Measurements from ENCODE around the gene STK11IP.
A peak's percentile ranks its signal among the peaks of the same experiment; 100 is the strongest.

STK11IP gene

GRCh38 chr2:219628235-219628985 is 30.8 kb downstream of the STK11IP start:
- no peak overlapping the region for H4K5ac ChIP-seq (ENCODE audit: low read length)
- H3K23ac ChIP-seq (ENCODE audit: low read length), result peak overlapping the region; percentile 57
- no peak overlapping the region for H2BK120ac ChIP-seq (ENCODE audit: low read depth, low read length)
- peak overlapping the region; percentile 1 for H3K4ac ChIP-seq (ENCODE audit: low read depth, low read length)
- H4K8ac ChIP-seq (ENCODE audit: low read depth, low read length), result no peak overlapping the region
- no peak overlapping the region for H3K27ac ChIP-seq (ENCODE audit: low read depth, low read length)
- H2AK5ac ChIP-seq (ENCODE audit: low read length), result no peak overlapping the region
- no peak for DNase-seq
- H3K27me3 ChIP-seq (ENCODE audit: insufficient read depth, low read length, poor library complexity), result no peaks in the 10 kb centered on the region
- no peaks in the 10 kb centered on the region for H3K79me2 ChIP-seq (ENCODE audit: control insufficient read depth, insufficient read depth, low read length)
- H3K18ac ChIP-seq (ENCODE audit: low read length), result peak overlapping the region; percentile 54
- H3K9ac ChIP-seq (ENCODE audit: low read length), result peak overlapping the region; percentile 74
- peak overlapping the region; percentile 47 for H3K4me2 ChIP-seq (ENCODE audit: low read length)
- no peak overlapping the region for H3K4me3 ChIP-seq (ENCODE audit: low read length)
- H3K4me1 ChIP-seq (ENCODE audit: control insufficient read depth, low read depth, low read length), result no peaks in the 10 kb centered on the region
- no peaks in the 10 kb centered on the region for H3K36me3 ChIP-seq (ENCODE audit: control insufficient read depth, insufficient read depth, low read length)
- H2BK5ac ChIP-seq (ENCODE audit: low read length), result no peak overlapping the region
- WGBS (ENCODE audit: extremely low coverage, insufficient coverage, low lambda C conversion rate), result no CpG with 5 or more reads among the region's 26 CpGs
- H2BK15ac ChIP-seq (replicated peaks; ENCODE audit: low read depth), result no peak overlapping the region
- H3K56ac ChIP-seq (ENCODE audit: low read length), result peak overlapping the region; percentile 85
- H3K79me1 ChIP-seq (ENCODE audit: low read length), result no peaks in the 10 kb centered on the region

GRCh38 chr2:219628986-219629901 is 31.6 kb downstream of the STK11IP start:
- H2BK5ac ChIP-seq (ENCODE audit: low read length), result no peak overlapping the region
- no peaks in the 10 kb centered on the region for H3K27me3 ChIP-seq (ENCODE audit: insufficient read depth, low read length, poor library complexity)
- H3K79me1 ChIP-seq (ENCODE audit: low read length), result no peaks in the 10 kb centered on the region
- H4K5ac ChIP-seq (ENCODE audit: low read length), result no peak overlapping the region
- no peak overlapping the region for H4K8ac ChIP-seq (ENCODE audit: low read depth, low read length)
- WGBS (ENCODE audit: extremely low coverage, insufficient coverage, low lambda C conversion rate), result no CpG with 5 or more reads among the region's 16 CpGs
- H2BK15ac ChIP-seq (replicated peaks; ENCODE audit: low read depth), result no peak overlapping the region
- H2BK120ac ChIP-seq (ENCODE audit: low read depth, low read length), result no peak overlapping the region
- no peak overlapping the region for H3K4me3 ChIP-seq (ENCODE audit: low read length)
- H3K27ac ChIP-seq (ENCODE audit: low read depth, low read length), result no peak overlapping the region
- no peak overlapping the region for H2AK5ac ChIP-seq (ENCODE audit: low read length)
- no peaks in the 10 kb centered on the region for H3K36me3 ChIP-seq (ENCODE audit: control insufficient read depth, insufficient read depth, low read length)
- H3K56ac ChIP-seq (ENCODE audit: low read length), result peak overlapping the region; percentile 1
- H3K4me1 ChIP-seq (ENCODE audit: control insufficient read depth, low read depth, low read length), result no peaks in the 10 kb centered on the region
- no peak overlapping the region for H3K18ac ChIP-seq (ENCODE audit: low read length)
- H3K4ac ChIP-seq (ENCODE audit: low read depth, low read length), result no peak overlapping the region
- H3K79me2 ChIP-seq (ENCODE audit: control insufficient read depth, insufficient read depth, low read length), result no peaks in the 10 kb centered on the region
- H3K4me2 ChIP-seq (ENCODE audit: low read length), result no peak overlapping the region
- no peak for DNase-seq
- H3K9ac ChIP-seq (ENCODE audit: low read length), result no peak overlapping the region
- no peak overlapping the region for H3K23ac ChIP-seq (ENCODE audit: low read length)

GRCh38 chr2:219629976-219630695 is 32.5 kb downstream of the STK11IP start:
- Histone ChIP-seq H3K79me2 (ENCODE audit: control insufficient read depth, insufficient read depth, low read length) (no peaks in the 10 kb centered on the region), H3K27me3 (ENCODE audit: insufficient read depth, low read length, poor library complexity) (no peaks in the 10 kb centered on the region), H3K9ac (ENCODE audit: low read length) (no peak overlapping the region), H3K56ac (ENCODE audit: low read length) (no peak overlapping the region), H2BK5ac (ENCODE audit: low read length) (no peak overlapping the region), H4K5ac (ENCODE audit: low read length) (no peak overlapping the region), H3K4me2 (ENCODE audit: low read length) (no peak overlapping the region), H3K79me1 (ENCODE audit: low read length) (no peaks in the 10 kb centered on the region), H3K4me1 (ENCODE audit: control insufficient read depth, low read depth, low read length) (no peaks in the 10 kb centered on the region), H3K18ac (ENCODE audit: low read length) (no peak overlapping the region), H2BK15ac (replicated peaks; ENCODE audit: low read depth) (no peak overlapping the region), H3K36me3 (ENCODE audit: control insufficient read depth, insufficient read depth, low read length) (no peaks in the 10 kb centered on the region), H2BK120ac (ENCODE audit: low read depth, low read length) (no peak overlapping the region), H3K4me3 (ENCODE audit: low read length) (no peak overlapping the region), H3K27ac (ENCODE audit: low read depth, low read length) (no peak overlapping the region), H3K23ac (ENCODE audit: low read length) (no peak overlapping the region), H4K8ac (ENCODE audit: low read depth, low read length) (no peak overlapping the region), H3K4ac (ENCODE audit: low read depth, low read length) (no peak overlapping the region), H2AK5ac (ENCODE audit: low read length) (no peak overlapping the region)
- no CpG with 5 or more reads among the region's 20 CpGs for WGBS (ENCODE audit: extremely low coverage, insufficient coverage, low lambda C conversion rate)
- DNase-seq, result no peak

- Histone ChIP-seq H2BK120ac (ENCODE audit: low read depth, low read length) (no peak overlapping the region), H2BK5ac (ENCODE audit: low read length) (no peak overlapping the region), H3K4me1 (ENCODE audit: control insufficient read depth, low read depth, low read length) (no peaks in the 10 kb centered on the region), H3K56ac (ENCODE audit: low read length) (peak overlapping the region; percentile 25), H4K5ac (ENCODE audit: low read length) (no peak overlapping the region), H3K4ac (ENCODE audit: low read depth, low read length) (no peak overlapping the region), H3K23ac (ENCODE audit: low read length) (no peak overlapping the region), H2AK5ac (ENCODE audit: low read length) (no peak overlapping the region), H3K9ac (ENCODE audit: low read length) (no peak overlapping the region), H3K4me2 (ENCODE audit: low read length) (no peak overlapping the region), H2BK15ac (replicated peaks; ENCODE audit: low read depth) (no peak overlapping the region), H3K4me3 (ENCODE audit: low read length) (no peak overlapping the region), H4K8ac (ENCODE audit: low read depth, low read length) (no peak overlapping the region), H3K79me1 (ENCODE audit: low read length) (no peaks in the 10 kb centered on the region), H3K27me3 (ENCODE audit: insufficient read depth, low read length, poor library complexity) (no peaks in the 10 kb centered on the region), H3K79me2 (ENCODE audit: control insufficient read depth, insufficient read depth, low read length) (no peaks in the 10 kb centered on the region), H3K36me3 (ENCODE audit: control insufficient read depth, insufficient read depth, low read length) (no peaks in the 10 kb centered on the region), H3K18ac (ENCODE audit: low read length) (no peak overlapping the region), H3K27ac (ENCODE audit: low read depth, low read length) (no peak overlapping the region)
- DNase-seq, result peak; percentile 20
- WGBS (ENCODE audit: extremely low coverage, insufficient coverage, low lambda C conversion rate), result no CpG with 5 or more reads among the region's 17 CpGs
Observed at GRCh38 chr2:219630770-219631405, 33.2 kb downstream of the STK11IP start.

- Histone ChIP-seq H3K4ac (ENCODE audit: low read depth, low read length) (no peak overlapping the region), H3K27me3 (ENCODE audit: insufficient read depth, low read length, poor library complexity) (no peaks in the 10 kb centered on the region), H3K79me2 (ENCODE audit: control insufficient read depth, insufficient read depth, low read length) (no peaks in the 10 kb centered on the region), H2AK5ac (ENCODE audit: low read length) (no peak overlapping the region), H3K56ac (ENCODE audit: low read length) (no peak overlapping the region), H2BK120ac (ENCODE audit: low read depth, low read length) (no peak overlapping the region), H3K9ac (ENCODE audit: low read length) (no peak overlapping the region), H3K4me1 (ENCODE audit: control insufficient read depth, low read depth, low read length) (no peaks in the 10 kb centered on the region), H4K8ac (ENCODE audit: low read depth, low read length) (no peak overlapping the region), H4K5ac (ENCODE audit: low read length) (no peak overlapping the region), H3K23ac (ENCODE audit: low read length) (no peak overlapping the region), H2BK15ac (replicated peaks; ENCODE audit: low read depth) (no peak overlapping the region), H3K4me2 (ENCODE audit: low read length) (no peak overlapping the region), H3K79me1 (ENCODE audit: low read length) (no peaks in the 10 kb centered on the region), H2BK5ac (ENCODE audit: low read length) (no peak overlapping the region), H3K27ac (ENCODE audit: low read depth, low read length) (no peak overlapping the region), H3K36me3 (ENCODE audit: control insufficient read depth, insufficient read depth, low read length) (no peaks in the 10 kb centered on the region), H3K4me3 (ENCODE audit: low read length) (no peak overlapping the region), H3K18ac (ENCODE audit: low read length) (no peak overlapping the region)
- no peak for DNase-seq
- no CpG with 5 or more reads among the region's 9 CpGs for WGBS (ENCODE audit: extremely low coverage, insufficient coverage, low lambda C conversion rate)
Observed at GRCh38 chr2:219631406-219631891, 33.8 kb downstream of the STK11IP start.
